GM18498 (cell line): Measurements from ENCODE around the gene SLC35A2.
"Not testable (repeated sequence)": the region's sequence is repeated elsewhere in the genome, so short reads cannot be mapped to it uniquely, and the experiment has no call there.

Experiments
- ATAC-seq: cut with Tn5 transposase; IDR thresholded peaks from one replicate; pipeline ENCODE4 v1.9.1; 2021; ENCODE audit warnings: mild to moderate bottlenecking, moderate library complexity; ENCODE audit not compliant: unreplicated experiment

SLC35A2 gene

DNA sequence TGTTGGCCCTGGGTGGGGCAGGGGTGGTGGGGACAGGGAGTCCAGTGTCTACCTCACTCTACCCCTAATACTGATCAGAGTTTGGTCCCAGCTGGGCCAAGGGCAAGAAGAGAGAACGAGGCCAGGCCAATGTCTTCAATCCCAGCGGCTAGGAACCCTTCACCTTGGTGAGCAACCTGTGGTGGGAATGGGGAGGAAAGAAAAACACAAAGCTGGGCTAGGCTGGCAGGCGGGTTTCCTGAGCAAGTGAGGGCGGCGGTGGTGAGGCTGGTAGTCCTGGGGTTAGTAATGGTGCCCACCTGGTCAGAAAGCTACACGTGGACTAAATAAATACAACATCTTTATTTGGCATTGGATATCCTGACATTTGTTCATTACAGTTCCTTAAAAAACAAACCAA lies 8.2 kb downstream of the SLC35A2 start:
- ATAC-seq: no peak

DNA sequence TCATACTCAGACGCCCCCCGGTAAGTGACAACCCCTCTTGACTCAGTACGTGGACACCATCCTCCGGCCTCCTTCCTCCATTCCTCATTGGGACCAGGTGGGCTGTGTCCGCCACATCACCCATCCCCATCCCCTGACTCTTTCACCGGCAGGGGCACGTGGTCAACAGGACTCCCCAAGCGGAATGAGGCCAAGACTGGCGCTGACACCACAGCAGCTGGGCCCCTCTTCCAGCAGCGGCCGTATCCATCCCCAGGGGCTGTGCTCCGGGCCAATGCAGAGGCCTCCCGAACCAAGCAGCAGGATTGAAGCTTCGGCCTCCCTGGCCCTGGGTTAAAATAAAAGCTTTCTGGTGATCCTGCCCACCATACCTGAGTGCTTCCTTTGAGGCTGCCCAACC lies 8.7 kb downstream of the SLC35A2 start:
- no peak for ATAC-seq

DNA sequence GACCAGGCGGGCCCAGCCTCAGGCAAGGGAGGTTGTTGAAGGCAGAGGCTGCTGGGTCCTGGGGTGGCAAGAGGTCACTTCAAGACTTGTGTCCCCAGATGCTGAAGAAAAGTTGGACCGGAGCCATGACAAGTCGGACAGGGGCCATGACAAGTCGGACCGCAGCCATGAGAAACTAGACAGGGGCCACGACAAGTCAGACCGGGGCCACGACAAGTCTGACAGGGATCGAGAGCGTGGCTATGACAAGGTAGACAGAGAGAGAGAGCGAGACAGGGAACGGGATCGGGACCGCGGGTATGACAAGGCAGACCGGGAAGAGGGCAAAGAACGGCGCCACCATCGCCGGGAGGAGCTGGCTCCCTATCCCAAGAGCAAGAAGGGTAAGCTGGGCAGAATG lies 9.3 kb downstream of the SLC35A2 start:
- ATAC-seq: no peak

DNA sequence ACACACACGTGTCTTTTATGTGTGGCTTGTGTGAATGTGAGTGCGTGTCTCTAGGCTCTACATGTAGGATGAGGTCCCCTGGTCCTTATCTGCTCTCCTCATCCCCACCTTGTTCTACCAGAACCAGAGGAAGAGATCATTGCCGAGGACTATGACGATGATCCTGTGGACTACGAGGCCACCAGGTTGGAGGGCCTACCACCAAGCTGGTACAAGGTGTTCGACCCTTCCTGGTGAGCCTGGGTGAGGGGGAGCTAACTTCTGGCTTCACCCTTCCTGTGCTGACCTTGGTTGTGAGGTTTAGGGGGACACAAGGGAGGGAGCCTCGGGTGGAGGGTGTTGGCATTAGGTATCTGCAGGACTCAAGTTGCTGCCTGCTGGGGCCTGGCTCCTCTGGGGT lies 10.4 kb downstream of the SLC35A2 start:
- ATAC-seq: no peak

DNA sequence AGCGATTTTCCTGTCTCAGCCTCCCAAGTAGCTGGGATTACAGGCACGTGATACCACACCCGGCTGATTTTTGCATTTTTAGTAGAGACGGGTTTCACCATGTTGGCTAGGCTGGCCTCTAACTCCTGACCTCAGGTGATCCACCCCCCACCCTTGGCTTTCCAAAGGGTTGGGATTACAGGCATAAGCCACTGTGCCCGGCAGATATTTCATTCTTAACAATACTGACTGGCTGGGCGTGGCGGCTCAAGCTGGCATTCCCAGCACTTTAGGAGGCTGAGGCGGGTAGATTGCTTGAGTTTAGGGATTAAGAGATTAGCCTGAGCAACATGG lies 12.4 kb downstream of the SLC35A2 start:
- ATAC-seq: no peak

DNA sequence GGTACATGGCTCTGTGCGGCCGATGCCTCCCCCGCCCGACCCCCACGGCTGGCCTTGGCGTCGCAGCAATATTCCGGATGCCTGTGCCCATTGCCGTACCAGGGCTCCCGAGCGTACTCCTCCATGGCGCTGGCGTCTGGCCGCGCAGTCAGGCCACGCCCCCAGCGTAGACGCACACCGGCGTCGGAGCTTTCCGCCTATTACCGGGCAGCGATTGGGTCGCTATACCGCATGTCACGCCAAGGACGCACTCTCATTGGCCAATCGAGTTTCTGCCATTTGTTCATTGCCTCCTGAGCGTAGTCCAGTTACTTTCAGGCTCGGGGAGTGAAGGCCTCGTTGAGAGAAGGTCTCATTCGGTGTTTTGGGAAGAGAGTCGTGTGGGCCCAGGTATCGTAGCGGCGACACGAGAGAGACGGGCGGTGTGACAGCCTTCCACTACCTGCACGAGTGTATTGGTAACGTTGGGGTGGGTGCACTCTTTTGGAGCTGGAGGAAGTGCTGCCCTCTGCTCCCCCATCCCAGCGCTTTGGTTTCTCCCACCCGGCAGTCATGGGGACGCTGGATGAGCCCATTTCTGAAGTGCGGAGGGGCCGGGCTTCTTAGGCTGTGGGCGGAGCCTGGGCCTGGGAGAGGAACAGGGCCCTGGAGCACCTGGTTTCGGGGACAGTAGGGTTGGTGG lies 13.7 kb downstream of the SLC35A2 start, which contains the start of the genes PQBP1 and TIMM17B:
TSS of gene PQBP1 (plus strand) at position 306 of the 682 bp plus-strand sequence. CDS start 580 bp downstream, outside the sequence.
TSS of gene TIMM17B (minus strand) at position 144 of the 682 bp plus-strand sequence. CDS start at position 125, 19 bp downstream.
- ATAC-seq: peak; percentile 93

DNA sequence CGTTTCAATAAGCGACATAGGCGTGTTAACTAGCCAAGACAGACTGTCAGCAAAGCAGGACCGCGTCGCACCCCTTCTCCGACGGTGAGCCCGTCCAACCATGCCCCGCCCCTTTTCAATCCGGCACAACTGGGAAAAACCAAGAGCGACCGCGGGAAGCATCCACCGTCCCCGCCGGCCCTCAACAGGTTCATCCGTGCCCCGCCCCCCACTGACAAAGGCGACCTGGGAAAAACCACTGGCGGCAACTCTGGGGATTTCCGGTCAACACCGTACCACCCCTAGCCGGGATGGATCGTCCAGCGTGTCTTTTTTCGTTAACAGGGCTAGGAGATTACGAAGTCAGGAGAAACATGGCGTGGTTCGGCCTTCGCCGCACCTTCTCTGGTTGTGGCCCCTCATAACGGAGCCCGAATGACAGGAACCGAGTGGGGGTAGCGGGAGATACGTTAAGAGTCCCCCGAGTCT lies 14.3 kb downstream of the SLC35A2 start:
- peak; percentile 16 for ATAC-seq

DNA sequence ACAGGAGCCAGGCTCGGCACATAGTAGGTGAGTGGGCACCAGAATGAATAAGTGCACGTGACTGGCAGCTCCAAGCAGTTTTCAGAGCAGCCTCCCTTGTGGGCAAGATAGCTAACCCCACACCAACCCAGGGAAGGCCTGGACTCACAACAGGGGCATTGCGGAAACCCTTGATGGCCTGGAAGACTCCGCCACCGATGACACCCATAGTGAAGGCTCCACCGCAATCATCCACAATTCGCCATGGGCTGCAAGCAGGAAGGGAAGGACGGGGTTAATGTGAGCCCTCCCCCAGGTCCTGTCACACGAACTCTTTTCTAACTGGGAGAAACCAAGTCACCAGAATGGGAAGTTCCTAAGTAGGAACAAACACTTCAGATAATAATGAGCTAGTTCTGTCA lies 14.8 kb downstream of the SLC35A2 start:
- ATAC-seq: no peak

DNA sequence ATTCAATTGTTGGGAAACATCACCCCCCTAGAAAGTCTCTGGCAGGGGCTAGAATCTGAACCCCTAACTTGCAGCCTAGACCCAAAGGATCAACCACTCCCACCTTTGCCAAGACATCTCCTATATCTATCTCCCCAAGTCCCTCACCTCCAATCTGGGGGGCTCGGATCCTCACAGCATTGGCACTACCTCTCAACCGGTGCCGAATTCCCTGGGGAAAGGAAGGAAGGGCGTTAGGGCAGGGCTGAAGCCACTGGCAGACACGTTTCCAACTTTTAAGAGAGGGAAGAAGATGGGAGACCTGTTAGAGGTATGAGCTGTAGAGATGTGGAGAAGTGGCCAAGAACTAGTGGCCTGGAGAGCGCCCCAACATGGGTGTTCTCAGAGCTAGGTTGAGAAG lies 16.6 kb downstream of the SLC35A2 start:
- ATAC-seq: no peak

DNA sequence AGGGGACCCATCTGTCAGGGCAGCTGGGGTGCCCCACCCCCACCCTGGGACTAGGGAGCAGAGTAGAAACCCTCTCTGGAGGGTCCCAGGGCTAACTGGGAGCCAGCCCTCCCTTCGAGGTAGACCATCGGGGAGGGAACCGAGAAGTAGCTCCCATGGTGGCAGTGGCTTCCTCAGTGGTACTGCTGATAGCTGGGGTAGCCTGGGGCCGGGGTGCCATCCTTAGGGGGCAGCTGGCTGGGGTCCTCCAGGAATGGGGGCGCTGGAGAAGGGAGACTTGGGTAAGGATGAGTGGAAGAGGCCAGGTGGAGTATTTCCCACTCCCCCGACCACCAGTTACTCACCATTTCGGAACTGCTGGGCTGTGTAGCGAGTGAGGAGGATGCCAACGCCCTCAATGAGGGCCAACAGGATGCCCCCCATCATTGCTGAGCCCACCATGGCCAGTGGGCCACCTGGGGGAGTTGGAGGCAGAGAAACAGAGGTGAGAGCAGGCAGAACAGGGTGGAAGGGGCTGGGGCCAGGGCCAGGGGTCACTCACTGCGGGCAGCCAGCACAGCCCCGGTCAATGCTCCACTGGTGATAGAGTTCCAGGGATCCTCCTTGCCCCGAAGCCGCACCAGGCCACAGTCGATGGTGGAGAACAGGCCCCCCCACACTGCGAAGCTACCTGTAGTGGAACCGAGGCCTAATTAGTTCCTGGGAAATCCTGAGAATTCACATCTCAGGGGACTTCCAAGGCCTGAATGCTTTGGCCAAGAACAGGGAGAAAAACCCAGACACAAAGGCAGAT lies 17.7 kb downstream of the SLC35A2 start:
- ATAC-seq: no peak

DNA sequence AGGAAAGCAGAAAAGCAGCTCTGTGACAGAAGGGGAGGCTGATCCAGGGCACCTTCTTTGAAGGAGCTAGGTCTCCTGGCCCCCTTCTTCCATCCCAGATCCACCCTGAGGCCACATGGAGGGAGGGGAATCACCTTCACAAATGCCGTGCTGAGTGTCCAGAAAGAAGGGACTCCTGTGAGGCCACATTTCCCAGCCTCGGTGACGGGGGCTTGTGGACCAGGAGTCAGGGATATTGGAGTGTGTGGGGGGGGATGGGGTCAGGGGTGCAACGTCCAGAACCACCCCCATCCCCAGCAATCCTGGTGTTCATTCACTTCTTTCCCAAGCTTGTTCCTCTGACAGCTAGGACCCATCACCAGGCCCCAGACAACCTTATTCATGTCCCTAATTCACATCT lies 18.6 kb downstream of the SLC35A2 start:
- no peak for ATAC-seq

DNA sequence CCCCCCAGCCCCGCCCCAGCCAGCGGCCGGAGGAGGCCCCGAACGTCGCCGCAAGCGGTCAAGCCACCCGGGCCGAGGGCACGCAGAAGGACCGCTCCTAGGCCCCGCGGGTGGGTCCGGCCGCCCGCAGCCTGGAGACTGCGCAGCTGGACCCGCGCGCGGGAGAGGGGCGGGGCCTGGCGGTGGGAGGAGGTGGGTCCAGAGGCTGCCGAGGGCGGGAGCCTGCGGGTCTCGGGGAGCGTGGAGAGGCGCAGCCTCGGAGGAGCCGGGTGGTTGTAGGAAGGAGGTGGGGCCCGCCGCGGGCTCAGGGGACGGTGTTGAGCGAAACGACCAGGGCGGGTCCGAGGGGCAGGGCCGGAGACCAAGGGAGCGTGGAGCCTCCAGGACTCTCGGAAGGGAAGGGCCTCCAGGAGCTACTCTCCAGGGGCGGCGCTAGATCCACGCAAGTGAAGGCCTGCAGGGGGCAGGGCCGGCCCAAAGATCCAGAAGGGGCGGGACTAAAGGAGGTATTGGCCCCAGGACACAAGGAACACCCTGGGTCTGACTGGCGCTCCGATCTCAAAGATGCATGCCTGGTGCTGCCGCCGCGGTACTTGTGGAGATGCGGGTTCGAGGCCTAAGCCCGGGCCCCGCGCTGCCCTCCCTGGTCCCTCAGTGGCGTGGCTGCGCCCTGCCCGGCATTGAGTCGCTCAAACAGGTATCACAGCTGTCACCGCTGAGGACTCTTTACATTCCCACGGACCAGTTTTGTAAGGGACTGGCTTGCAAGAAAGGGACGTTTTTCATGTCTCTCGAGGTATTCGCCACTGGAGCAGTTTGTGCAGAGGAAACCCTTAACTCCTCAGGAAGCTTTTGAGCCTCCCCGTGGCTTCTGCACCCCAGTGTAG lies 19.8 kb downstream of the SLC35A2 start:
- ATAC-seq: peak; percentile 91

DNA sequence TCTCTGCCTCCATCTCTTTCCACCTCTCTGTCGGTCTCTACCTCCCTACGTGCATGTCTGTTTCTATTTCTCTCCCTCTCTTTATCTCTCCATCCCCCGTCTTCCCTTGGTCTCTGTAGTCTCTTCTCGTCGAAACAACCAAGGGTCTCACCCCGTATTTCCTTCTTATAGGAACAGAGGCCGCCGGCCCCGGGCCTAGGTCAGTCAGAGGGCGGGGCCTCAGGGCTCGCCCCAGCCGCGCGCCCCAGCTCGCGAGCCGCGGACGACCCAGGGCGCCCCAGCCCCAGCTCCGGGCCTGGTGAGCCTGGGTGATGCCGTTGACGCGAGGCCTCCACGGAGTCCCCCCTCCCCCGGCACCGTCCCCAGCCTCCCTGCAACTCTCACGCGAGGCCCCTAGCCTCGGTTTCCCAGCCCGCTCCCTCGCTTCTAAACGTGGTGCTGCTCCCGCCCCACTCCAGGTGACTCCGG lies 20.5 kb downstream of the SLC35A2 start:
- ATAC-seq: peak; percentile 57

DNA sequence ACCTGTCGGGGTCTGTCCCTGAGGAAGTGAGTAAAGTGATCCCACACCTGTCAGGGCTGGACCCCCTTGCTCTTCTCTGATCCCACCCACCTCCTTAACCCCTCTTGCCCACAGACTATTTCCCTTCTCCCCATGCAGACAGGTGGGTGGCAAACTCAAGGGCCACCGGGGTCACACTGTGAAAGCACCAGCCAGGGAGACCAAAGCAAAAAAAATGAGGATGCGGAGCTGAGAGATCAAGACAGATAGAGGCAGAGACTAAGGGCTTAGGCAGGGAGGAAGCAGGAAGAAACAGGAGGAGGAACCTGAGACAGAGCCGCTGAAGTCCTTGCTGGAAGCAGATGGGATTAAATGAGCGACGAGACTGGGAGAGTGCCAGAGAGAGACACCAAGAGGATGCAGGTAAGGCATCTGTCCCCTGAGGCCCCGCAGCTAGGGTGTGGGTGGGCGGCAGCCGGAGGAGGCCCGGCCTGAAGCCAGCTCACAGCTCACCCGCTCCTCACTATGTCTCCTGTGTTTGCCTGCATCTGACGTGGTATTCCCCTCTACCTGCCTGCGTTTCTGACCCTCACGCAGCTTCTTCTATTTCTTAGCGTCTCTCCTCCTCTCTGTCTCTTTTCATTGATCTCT lies 21.0 kb downstream of the SLC35A2 start:
- no peak for ATAC-seq

DNA sequence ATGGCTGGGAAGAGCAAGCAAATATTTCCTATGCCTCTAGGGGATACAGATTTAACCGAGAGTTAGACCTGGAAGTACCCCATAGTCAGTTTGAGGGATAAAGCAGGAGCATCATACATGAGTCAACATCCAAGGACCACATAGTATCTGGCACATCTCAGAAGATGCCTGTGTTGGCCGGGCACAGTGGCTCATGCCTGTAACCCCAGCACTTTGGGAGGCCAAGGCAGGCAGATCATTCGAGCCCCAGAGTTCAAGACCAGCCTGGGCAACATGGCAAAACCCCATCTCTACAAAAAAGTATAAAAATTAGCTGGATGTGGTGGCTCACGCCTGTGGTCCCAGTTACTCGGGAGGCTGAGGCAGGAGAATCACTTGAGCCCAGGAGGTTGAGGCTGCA lies 24.9 kb downstream of the SLC35A2 start:
- not testable (repeated sequence) for ATAC-seq

DNA sequence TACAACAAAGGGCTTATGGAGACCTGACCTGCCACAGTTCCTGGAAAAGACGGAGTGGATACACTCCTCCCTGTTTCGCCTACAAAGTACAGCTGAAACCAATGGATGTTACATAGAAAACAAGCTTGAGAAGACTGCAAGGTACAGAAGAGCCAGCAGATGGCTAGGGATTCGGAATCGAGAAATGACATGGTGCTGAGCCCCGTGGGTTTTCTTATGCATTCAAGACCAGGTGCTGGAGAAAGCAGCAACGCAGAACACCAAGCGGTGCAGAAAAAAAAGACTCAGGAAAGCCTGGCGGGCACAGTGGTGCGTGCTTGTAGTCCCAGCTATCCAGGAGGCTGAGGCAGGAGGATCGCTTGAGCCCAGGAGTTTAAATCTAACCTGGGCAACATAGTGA lies 27.7 kb downstream of the SLC35A2 start:
- ATAC-seq: no peak

DNA sequence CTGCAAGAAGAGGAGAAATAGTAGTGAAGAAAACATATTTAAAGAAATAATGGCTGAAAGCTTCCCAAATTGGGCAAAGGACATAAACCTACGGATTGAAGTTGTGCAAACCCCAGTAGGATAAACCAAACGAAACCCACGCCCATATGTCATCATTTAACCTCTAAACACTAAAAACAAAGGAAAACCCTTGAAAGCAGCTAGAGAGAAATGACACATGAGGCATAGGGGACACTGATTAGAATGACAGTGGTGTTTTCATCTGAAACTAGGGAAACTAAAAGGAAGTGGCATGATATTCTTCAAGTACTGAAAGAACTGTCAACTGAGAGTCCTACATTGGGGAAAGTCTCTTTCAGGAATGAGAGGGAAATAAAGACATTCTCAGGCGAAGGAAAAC lies 34.5 kb downstream of the SLC35A2 start:
- ATAC-seq: not testable (repeated sequence)

DNA sequence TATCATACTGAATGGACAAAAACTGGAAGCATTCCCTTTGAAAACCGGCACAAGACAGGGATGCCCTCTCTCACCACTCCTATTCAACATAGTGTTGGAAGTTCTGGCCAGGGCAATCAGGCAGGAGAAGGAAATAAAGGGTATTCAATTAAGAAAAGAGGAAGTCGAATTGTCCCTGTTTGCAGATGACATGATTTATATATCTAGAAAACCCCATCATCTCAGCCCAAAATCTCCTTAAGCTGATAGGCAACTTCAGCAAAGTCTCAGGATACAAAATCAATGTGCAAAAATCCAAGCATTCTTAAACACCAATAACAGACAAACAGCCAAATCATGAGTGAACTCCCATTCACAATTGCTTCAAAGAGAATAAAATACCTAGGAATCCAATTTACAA lies 39.4 kb downstream of the SLC35A2 start:
- ATAC-seq: not testable (repeated sequence)

DNA sequence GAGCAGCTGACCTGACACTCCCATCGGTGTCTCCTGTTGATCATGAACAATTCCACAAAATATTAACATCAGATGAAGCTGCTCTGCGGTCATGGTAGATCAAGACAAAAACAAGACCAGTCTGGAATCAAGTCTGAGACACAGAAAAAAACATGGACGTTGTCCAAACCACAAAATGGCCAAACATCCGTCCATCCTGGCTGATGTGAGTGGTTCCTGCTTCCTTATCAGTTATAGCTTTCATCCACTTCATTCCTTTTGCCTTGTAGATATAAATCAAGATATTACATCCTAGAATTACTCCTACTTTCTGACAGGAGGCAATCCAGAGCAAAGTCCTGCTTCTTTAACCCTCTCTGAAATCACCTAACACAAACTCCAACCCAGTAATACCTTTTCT lies 47.2 kb downstream of the SLC35A2 start:
- ATAC-seq: no peak

DNA sequence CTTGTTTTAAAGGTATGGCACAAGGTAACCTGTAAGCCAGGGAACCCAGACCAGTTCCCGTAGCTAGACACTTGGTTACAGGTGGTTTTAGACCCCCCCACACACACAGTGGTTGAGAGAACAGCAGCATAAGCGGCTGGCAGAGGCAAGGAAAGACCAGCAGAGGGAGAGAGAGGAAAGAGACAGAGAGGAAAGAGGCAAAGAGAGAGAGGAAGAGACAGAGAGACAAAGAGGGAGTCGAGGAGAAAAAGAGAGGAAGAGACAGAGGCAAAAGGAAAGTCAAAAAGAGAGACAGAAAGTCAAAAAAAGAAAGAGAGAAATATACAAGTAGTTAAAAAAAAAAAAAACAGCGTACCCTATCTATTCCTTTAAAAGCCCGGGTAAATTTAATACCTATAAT lies 56.5 kb downstream of the SLC35A2 start:
- no peak for ATAC-seq
